ENCODE data around the gene GALP.

The GALP gene

GRCh38 chr19:56167064-56167578 is 8.7 kb upstream of the GALP start:
- no peak for TF ChIP-seq SIN3A (IDR thresholded peaks at IDR 0.05; ENCODE audit: borderline replicate concordance, insufficient read depth, low read length)
- no peak for TF ChIP-seq TAF1 (IDR thresholded peaks at IDR 0.05; ENCODE audit: borderline replicate concordance, insufficient read depth, low read length)
- TF ChIP-seq FOXP2 (optimal IDR thresholded peaks at IDR 0.05; ENCODE audit: borderline replicate concordance, extremely low read depth, extremely low read length, insufficient read depth) = no peak
- no peak for TF ChIP-seq POLR2AphosphoS5 (IDR thresholded peaks at IDR 0.05; ENCODE audit: low read depth, low read length)
- peak; percentile 84 to 94 for TF ChIP-seq REST (IDR thresholded peaks at IDR 0.05; ENCODE audit: insufficient read depth in 1 of 2, low read depth in 2 of 2, low read length in 2 of 2)

DNA sequence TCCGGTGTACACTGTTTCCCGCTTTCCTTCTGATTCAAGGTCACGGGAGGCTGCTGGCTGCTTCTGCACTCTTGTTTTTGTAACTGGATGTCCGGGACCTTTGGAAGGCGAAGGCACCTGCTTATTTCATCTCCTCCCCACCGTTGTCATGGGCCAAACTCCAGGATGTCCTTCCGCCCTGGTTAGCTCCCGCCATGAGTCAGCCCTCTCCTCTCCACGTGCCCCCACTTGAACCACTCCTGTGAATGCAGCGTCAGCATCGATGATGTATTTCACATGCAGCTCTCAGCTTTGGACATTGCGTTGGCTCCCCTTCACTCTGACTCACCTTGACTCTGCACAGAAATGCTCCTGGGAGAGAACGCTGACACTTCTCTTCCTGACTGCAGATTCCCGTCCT is 5.5 kb upstream of the GALP start:
- TF ChIP-seq TAF1 (IDR thresholded peaks at IDR 0.05; ENCODE audit: borderline replicate concordance, insufficient read depth, low read length) (no peak), POLR2AphosphoS5 (IDR thresholded peaks at IDR 0.05; ENCODE audit: low read depth, low read length) (no peak), FOXP2 (optimal IDR thresholded peaks at IDR 0.05; ENCODE audit: borderline replicate concordance, extremely low read depth, extremely low read length, insufficient read depth) (no peak), SIN3A (IDR thresholded peaks at IDR 0.05; ENCODE audit: borderline replicate concordance, insufficient read depth, low read length) (peak; percentile 10; the same call in 1 of the 2 replicates), REST (IDR thresholded peaks at IDR 0.05; ENCODE audit: insufficient read depth in 1 of 2, low read depth in 2 of 2, low read length in 2 of 2) (0 out of 4 replicates have a peak, but pooled peaks of 1 of the 2 experiments have one; percentile 29)

- TF ChIP-seq REST (IDR thresholded peaks at IDR 0.05; ENCODE audit: insufficient read depth in 1 of 2, low read depth in 2 of 2, low read length in 2 of 2) (no peak), TAF1 (IDR thresholded peaks at IDR 0.05; ENCODE audit: borderline replicate concordance, insufficient read depth, low read length) (no peak), POLR2AphosphoS5 (IDR thresholded peaks at IDR 0.05; ENCODE audit: low read depth, low read length) (no peak), FOXP2 (optimal IDR thresholded peaks at IDR 0.05; ENCODE audit: borderline replicate concordance, extremely low read depth, extremely low read length, insufficient read depth) (no peak), SIN3A (IDR thresholded peaks at IDR 0.05; ENCODE audit: borderline replicate concordance, insufficient read depth, low read length) (no peak)
These were observed 1.7 kb upstream of the GALP start for GRCh38 chr19:56174086-56174485.

DNA sequence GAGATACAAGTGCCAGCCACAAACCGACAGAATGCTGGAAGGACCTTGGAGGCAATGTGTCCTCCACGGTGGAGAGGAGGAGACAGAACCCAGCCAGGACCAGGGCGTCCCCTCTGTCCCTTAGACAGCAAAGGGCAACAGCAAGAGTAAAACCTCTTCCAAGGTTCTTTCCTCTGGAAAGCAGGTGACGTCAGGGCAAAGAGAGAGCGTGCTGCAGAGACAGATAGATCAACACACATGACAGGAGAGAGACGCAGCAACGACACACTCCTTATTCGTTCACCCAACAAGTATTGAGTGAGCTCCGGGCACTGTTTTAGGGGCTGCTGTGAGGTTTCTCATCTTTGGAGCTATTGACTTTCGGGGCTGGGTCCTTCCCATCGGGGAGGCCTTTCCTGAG is 1.3 kb upstream of the GALP start:
- no peak for TF ChIP-seq SIN3A (IDR thresholded peaks at IDR 0.05; ENCODE audit: borderline replicate concordance, insufficient read depth, low read length)
- TF ChIP-seq REST (IDR thresholded peaks at IDR 0.05; ENCODE audit: insufficient read depth in 1 of 2, low read depth in 2 of 2, low read length in 2 of 2) = no peak
- no peak for TF ChIP-seq FOXP2 (optimal IDR thresholded peaks at IDR 0.05; ENCODE audit: borderline replicate concordance, extremely low read depth, extremely low read length, insufficient read depth)
- no peak for TF ChIP-seq POLR2AphosphoS5 (IDR thresholded peaks at IDR 0.05; ENCODE audit: low read depth, low read length)
- no peak for TF ChIP-seq TAF1 (IDR thresholded peaks at IDR 0.05; ENCODE audit: borderline replicate concordance, insufficient read depth, low read length)

Measured in PFSK-1 (cell line).